UCSD-AML1 (cell line): ENCODE data around the gene FKBP2.
"Not testable (repeated sequence)": the region's sequence is repeated elsewhere in the genome, so short reads cannot be mapped to it uniquely, and the experiment has no call there.

Experiments used
- DNase-seq: peaks from one replicate; lab custom pipeline; 2025; ENCODE audit not compliant: unreplicated experiment; lab: John Stamatoyannopoulos, UW

FKBP2 gene

GRCh38 chr11:64233913-64234586 is 6.8 kb upstream of the FKBP2 start, which contains the start of gene VEGFB:
Gene VEGFB (plus strand): TSS chr11:64234584. CDS start chr11:64234834, 250 bp downstream.
- peak; percentile 30 for DNase-seq

GRCh38 chr11:64234647-64235379 is 6.1 kb upstream of the FKBP2 start:
- DNase-seq, result peak; percentile 60

GRCh38 chr11:64235437-64236161 is 5.3 kb upstream of the FKBP2 start:
- no peak for DNase-seq

GRCh38 chr11:64237484-64237951 is 3.4 kb upstream of the FKBP2 start:
- DNase-seq, result no peak

- no peak for DNase-seq
Observed at GRCh38 chr11:64238076-64238475, 2.8 kb upstream of the FKBP2 start.

- DNase-seq, result no peak
Observed at GRCh38 chr11:64238999-64239398, 1.9 kb upstream of the FKBP2 start.

GRCh38 chr11:64239662-64240434 is 1.0 kb upstream of the FKBP2 start:
- peak; percentile 43 for DNase-seq

GRCh38 chr11:64241241-64241490 is 271 bp downstream of the FKBP2 start:
- peak; percentile 100 for DNase-seq

- peak; percentile 59 for DNase-seq
Observed at GRCh38 chr11:64241491-64242374, 838 bp downstream of the FKBP2 start.

- DNase-seq, result no peak
Observed at GRCh38 chr11:64243236-64243854, 2.5 kb downstream of the FKBP2 start.

GRCh38 chr11:64244107-64244506 is 3.2 kb downstream of the FKBP2 start:
- DNase-seq, result no peak

GRCh38 chr11:64244966-64245365 is 4.1 kb downstream of the FKBP2 start:
- DNase-seq, result no peak

GRCh38 chr11:64245401-64245796 is 4.5 kb downstream of the FKBP2 start:
- no peak for DNase-seq

- peak; percentile 59 for DNase-seq
Observed at GRCh38 chr11:64245797-64246620, 5.1 kb downstream of the FKBP2 start.

GRCh38 chr11:64246621-64246870 is 5.7 kb downstream of the FKBP2 start:
- DNase-seq, result not testable (repeated sequence)

- peak; percentile 88 for DNase-seq
Observed at GRCh38 chr11:64246871-64247728, 6.2 kb downstream of the FKBP2 start, which contains the start of gene PPP1R14B. Gene PPP1R14B (minus strand): TSS chr11:64246943. CDS start chr11:64246673, 270 bp downstream.

- no peak for DNase-seq
Observed at GRCh38 chr11:64247729-64248531, 7.0 kb downstream of the FKBP2 start.
